H4 (cell line): ENCODE results near the gene CD6. TPM values are rescaled to one million over a fixed set of nuclear protein-coding genes. Genes with fewer than 3 reads are reported as not detected.

Experiments
- DNase-seq: peaks from one replicate; pipeline ENCODE4 v3.0.0-alpha.2; 2015; ENCODE audit warnings: low spot score
- total RNA-seq: library from RNA; depleted of rRNA; stranded (reverse); fragments of >200 nt; shearing (Covaris generic); gene quantifications from 2 replicates; pipeline ENCODE4 v1.2.3, GENCODE V29; 2014

Gene CD6
- total RNA-seq, 1 experiment from 2014 or later: not detected

DNA sequence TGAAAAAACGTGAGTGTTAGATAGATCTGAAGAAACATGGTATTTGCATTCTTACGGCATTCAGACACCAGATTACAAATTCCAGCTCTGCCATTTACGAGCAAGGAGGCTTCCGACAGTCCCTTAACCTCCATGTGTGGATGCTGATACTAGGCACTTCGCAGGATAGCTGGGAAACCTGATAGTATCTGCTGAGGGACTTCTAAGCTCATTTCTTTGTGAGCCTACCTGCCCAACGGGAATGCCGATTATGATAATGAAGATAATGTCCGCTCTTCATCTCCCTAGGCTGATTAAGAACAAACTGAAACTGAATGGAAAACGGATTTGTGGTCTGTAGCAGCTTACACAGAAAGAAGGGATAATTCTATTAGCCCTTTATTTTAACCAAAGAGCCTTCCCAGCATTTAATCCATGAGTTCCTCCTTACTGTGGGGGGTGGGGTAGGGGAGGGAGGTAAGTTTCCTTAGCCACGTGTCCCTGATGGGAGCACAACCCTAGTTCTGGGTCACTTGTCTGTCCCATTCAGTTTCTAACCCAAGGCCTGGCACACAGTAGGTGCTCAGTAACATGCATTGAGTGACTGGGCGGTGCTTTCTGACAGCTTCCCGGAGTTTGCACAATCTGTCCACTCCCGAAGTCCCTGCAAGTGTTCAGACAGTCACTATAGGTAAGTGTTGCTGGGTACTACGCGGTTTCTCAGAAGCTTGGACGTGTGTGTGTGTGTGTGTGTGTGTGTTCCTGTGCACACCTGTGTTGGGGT, 39.2 kb downstream of the CD6 start:
- DNase-seq: no peak

DNA sequence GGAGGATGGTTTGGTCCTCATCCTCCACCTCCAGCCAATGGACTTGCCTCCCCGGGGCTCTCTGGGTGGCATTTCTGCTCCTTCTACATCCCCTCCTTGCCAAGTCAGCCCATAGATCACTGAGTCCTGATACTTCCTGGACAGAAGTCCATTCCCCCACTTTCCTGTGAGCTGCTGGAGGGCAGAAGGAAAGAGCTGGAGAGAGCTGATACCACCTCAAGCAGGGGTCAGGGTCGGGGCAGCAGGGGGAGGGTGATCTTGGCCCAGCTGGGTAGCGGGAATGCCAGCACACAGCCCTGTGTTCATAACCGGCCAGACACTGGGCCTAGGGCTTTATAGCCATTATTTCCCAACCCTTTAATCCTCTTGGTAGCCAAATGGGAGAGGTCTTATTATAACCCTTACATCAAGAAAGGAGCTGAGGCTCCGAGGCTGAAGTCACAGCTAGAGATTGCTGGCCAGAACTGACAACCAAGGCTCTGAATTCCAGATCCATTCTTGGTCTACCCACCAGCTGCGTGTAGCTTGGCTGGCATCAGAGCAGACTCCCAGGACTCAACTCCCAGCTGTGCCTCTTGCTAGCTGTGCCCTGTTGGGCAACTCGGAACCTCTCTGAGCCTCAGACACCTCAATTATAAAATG, 39.9 kb downstream of the CD6 start:
- no peak for DNase-seq

DNA sequence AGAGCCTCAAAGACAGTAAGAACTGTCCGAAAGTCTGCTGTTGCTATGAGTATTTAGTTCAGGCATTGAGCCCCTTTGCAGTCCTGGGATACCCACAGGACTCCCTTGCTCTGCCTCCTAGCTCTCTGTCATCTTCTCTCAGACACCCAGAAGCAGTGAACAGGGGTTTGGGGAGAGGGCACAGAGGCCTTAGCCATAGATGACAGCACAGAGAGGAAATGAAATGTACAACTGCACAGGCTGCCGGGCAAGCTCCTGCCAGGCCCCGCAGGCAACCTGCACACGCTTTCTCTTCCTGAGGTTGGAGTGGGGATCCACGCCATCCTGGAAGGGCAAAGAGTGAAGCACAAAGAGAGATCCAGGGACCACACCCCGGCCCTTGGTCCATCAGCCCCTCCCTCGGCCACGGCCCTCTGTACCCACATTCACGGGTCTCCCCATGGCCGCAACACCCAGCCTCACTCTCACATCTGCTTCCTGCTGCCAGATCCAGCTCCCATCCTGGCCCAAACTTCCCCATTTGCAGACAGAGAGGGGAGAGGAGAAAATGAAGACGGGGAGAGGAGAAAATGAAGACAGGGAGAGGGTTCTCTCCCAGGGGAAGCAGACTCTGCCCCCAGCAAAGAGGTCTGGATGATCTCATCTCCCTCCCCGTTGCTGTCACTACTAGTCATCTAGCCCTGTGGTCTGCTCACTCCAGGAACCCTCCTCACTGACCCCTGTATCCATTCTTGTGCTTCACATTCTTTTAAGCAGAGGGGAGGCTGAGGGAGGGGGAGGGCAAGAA, 40.7 kb downstream of the CD6 start:
- DNase-seq: no peak

DNA sequence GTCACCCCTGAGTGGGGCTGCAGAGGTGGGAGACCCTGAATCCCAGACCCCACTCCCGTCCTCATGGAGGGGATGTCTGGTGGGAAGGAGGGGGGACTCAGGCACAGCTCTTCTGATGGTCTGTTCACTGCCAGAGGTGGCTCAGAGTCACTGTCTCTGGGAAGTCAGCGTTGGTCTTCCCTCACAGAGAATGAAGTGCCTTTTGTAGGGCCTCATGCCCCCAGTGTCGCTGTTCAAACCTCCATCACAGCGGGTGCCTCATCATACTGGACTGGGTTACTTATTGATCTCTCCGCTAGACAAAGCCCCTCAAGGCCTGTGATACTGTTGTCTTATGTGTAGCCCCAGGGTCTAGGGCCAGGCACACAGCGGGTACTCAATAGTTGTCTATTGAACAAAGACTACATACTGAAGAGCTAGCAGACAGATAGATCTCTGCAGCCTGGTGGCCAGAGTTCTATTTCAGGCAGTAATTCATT, 41.3 kb downstream of the CD6 start:
- no peak for DNase-seq

DNA sequence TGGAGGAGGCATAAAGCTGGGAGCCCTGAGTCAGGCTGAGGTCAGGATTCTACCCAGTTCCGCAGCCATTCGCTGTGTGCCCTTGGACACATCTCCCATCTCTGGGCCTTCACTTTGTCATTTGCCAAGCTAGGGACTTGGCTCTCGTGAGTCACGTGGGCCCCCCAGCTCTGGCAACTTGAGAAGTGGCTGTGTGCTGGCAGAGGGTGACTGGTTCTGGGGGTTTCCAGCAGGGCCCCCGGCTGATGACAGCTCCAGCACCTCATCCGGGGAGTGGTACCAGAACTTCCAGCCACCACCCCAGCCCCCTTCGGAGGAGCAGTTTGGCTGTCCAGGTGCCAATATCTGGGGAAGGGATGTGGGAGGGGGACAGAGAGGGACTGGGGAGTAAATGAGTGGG, 46.6 kb downstream of the CD6 start:
- no peak for DNase-seq

DNA sequence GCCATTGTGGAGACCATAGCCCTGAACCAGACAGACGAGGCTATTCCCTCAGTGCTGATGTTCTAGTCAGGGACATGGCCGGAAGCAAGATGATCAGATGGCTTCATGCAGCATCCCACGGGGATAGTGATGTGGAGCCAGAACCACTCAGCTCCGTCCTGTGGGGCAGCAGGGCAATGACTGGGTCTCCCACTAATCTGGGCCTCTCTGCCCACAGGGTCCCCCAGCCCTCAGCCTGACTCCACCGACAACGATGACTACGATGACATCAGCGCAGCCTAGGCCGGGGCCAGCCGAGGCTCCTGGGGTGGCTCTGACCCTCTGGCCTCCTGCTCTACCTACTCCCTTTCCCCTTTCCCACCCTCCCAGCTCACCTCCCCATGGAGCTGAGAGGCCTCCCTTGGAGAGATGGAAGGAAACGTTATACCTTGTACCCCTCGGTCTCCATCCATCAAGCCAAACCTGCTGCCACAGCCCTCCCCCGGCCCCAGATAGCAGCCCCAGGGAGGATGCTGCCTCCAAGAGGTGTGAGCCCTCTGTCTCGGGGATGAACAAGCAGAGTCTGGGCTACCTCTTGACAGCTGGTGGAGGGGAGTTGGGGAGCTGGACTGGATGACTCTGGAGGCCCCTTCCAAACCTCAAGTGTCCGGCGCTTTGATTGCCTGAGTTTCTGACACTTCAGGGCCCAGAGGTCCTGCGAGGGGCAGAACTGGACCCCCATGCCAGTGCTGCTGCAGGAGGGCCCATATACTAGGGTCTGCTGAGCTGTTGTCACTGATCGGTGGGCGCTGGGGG, 47.8 kb downstream of the CD6 start:
- no peak for DNase-seq

DNA sequence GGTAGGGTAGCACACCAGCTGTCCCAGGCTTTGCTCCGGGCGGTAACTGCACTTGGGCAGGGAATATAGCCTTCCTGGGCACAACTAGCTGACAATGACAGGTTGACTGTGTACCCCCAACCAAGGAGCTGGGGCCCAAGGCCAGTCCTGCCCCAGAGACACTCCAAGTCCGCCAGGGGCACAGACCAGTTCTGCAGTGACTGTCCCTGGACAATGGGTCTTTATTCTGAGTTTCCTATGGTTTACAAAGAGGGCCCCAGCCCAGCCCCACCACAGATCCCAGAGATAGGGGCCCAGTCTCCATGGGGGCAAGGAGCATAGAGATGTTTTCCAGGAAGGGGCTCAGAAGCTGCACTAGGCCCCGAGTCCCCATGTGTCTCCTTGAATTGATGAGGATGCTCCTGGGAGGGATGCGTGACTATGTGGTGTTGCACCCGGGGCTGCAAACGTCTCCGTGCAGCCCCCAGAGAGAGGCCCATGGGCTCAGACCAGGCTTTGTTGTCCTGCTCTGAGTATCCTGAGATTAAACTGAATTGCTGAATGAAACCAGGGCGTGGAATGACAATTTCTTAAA, 48.4 kb downstream of the CD6 start:
- DNase-seq: no peak

DNA sequence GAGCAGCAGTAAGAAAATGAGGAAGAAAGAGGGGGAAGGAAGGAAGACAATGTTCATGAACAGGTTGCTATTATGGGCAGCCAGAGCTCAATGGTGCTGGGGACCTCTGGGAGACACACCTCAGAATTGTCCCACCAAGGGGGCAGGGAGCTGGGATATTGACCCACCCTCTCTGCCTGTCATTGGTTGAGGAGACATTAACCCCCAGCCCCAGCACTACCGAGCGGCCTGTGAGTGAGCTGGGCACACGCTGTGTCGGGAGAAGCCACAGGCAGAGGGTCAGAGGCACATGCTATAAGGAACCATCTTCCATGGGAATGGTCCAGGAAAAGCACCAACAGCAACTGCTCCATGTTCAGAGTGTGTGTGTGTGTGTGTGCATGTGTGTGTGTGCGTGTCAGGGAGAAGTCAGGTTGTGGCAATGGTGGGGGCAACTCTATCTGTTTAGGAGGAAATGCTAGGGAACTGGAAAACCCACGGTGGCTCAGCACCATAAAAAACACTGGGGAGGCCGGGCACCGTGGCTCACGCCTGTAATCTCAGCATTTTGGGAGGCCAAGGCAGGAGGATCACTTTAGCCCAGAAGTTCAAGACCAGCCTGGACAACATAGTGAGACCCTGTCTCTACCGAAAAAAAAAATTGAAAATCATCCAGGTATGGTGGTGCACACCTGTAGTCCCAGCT, 49.2 kb downstream of the CD6 start:
- no peak for DNase-seq

DNA sequence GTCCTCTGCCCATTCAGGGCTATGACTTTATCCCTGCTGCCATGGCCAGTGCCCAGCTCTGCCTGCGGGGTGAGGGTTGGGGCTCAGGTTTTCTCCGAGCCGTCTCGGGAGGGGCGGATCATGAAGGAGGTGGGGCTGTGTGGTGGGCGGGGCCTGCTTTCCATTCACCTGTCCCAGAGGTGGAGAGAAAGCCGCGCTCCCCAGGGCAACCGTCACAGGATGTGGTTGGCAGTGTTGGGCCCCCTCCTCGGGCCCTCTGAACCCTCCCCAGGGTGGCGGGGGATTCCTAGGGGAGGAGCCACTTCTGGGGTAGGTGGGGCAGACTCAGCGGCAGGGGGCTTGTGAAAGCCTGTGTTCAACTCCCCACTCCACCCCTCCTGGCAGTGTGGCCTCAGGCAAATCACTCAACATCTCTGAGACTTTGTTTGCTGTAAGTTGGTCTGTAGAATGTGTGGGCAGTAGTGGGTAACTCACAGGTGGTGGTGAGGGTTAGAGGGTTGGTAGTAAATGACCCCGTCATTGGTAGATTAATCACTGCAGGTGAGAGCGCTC, 50.3 kb downstream of the CD6 start:
- no peak for DNase-seq

DNA sequence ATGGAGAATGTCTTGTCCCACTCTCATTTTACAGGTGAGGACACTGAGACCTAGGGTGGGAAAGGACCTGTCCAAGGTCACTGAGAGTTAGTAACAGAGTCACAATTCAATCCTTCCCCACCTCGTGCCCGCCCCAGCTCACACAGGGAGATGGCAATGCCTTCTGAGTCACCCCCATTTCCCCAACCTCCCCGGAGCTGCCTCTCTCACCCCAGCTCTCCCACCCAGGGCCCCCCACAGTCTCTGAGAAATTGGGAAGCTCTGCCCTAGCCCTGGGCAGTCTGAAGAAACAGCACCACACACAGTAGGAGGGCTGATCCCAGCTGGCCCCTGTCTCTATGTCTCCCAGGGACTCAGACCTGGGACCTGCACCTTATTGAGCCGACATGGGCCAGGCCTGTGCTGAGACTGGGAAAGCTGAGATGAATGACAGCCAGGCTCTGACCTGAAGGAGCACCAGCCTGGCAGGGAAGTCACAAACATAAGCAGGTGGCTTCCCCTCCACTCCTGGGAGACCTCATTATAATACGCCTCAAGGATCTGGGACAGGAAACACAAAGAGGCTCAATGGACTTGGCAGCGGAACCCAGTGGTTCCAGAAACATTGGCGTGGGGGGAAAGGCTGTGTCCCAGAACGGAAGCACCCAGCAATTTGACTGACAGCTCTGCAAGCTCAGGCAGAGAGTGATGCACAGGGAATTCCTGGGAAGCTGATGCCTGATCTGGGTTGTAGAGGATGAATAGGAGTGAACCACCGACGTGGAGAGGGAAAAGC, 51.0 kb downstream of the CD6 start:
- no peak for DNase-seq

DNA sequence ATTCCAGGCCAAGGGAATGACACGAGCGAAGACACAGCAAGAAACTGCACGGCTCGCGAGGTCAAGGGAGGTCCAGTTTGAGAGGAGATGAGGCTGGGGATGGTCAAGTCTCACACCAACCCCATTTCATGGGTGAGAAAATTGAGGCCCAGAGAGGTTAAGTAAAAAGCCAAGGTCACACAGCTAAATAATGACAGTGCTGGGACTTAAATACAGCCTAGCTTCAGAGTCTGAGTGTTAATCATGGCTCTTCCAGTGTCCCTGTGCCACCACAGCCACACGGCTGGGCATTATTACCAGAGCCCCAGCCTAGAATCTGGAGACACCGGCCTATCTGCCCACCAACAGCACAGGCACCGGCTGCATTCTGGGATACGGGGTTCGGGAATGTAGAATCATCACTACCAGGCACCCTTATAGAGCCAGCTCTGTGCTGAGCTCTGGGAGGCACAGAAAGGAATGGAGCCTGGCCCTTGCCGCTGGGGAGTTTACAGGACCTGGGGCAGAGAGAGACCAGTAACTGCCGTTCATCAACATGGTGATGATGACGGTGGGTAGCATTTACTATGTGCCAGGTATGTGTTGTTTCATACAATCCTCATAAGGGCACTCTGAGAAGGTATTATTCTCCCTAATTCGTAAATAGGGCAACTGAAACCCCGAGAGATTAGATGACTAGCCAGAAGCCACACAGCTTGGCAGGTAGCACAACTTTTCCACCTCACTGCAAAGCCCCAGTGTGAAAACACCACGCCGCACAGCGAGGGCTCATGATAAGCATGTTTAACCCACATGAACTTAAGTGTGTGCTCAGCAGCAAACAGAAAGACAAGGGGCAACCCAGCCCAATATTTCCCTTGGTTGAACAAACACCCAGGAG, 51.8 kb downstream of the CD6 start:
- DNase-seq: no peak

DNA sequence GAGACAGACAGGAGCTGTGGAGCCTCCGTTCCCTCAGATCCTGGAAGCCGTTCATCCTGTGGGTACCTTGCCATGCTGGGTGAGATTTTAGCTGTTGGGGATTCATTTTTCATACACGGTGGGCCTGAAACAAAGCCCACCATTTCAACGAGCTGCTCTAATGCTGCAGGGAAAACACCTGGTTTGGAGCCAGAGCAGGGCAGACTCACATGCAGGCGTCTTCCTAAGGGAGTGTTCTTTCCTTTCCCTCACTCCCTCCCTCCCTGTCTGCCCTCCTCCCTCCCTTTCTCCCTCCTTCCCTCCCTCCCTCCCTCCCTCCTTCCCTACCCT, 52.5 kb downstream of the CD6 start:
- no peak for DNase-seq

DNA sequence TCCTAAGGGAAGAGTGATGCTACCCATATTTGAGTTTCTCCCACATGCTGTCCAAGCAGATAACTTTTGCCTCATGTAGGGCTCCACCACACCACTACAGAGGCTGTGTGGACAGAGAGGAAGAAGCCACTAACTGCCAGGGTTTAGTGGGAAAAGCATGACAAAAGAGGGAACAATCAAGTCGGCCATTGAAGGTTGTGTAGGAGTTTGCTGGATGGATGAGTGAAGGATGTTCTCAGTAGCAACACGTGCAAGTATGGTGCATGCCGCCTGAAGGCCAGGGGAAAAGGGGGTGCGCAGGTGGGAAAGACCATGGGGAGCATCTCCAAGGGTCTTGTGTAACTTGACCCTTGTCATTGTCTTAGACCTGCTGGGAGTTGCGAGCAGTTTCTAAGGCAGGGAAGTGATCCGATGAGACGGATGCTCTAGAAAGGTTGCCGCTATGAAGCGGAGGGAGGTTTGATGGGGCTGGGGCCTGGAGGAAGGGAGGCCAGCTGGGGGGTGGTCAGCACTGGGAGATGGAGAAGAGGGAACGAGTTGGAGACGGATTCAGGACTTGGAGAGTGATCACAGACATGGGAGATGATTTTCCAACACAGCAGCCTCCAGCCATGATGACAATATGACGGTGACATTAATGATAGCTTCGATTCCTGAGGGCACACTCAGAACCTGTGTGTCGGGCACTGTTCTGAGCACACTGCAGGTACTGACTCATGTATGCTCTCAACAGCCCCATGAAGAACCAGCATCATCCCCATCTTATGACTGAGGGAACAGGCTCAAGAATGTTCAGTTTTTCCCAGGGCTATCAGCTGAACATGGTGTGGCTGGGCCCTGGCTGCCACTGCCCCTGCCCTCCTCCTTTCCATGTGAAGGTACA, 53.7 kb downstream of the CD6 start:
- no peak for DNase-seq

DNA sequence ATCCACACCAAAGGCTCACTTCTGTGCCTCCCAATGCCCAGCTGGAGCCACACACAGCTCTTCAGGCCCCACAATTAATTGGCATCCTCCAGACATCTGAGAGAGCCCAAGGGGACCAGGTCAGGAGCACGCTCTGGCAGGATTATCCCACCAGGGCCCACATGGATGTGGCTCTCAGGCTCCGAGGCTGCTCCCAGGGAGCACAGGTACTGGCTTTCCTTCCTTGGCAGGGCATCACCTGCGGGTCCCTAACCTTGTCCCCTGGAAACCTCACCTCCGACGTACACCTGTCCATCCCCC, 54.3 kb downstream of the CD6 start:
- no peak for DNase-seq

DNA sequence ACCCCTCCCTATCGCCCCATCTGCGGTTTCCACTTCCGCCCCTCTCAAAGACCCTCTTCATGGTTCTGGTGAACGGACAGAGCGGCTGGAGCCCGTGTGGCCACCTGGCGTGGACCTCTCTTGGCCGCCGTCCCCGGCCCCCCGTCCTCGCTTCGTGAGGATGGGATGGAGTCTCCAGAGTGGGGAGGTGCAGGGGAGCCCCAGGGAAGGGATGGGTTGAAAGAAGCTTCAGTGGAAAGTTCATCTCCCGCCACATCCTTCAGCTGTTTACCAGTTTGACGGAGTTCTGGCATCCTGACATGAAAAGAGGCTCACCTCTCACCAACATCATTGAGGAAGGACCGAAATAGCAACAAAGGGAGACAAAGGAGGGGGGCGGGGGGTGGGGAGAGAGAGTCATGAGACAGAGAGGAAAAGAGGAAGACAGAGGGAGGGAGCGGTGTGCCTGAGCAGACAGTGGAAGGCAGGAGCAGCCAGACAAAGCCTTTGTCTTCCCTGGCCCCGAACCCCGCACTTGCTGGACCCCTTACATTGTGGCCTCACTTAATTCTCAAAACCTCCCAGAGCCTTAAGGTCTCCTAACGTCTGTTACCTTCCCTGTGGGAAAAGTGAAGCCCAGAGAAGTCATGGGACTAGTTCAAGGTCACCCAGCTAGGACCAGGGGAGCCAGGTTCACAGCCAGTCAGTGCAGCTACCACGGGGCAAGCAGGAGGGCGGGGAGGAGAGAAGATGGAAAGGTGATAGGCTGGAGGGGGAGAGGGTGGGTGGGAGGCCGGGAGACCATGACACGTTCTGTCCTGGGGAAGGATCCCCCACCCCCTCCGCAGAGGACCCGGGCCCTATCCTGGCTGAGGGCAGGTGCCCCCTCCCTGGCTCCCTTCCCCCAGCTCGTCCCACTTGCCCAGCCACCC, 54.9 kb downstream of the CD6 start:
- no peak for DNase-seq

DNA sequence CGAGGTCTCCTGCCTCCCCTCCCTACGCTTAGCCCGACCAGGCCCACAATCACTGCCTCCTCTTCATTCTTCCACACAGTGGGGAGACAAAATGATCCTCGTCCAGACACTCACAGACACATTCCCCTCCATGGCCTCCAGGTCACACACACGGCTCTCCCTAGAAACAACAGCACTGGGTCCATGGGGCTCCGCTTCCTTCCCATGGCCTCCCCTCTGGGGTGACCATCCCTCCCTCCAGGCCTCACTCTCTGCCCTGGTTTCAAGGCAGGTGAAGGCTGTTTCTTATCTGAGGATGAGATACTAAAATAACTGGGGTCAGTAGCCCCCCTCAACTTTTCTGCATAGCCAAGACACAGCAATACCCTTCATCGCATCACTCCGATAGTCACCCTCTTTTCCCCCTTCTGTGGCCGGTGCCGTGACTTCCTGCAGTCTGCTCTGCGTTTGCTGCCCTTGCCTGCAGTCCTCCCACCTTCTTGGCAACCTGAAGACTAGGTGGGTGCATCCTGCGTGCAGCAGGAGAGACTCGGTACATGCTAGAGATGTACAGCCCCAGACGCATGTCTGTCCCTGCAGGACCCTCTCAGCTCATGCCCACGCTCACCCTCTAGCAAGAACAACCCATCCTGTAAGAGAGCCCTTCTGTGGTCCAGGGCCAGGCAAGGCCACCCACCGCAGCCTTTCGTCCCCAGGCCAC, 55.8 kb downstream of the CD6 start:
- no peak for DNase-seq
